Smooth muscle cell (in vitro differentiated cells): ENCODE results near the gene IFT27. TPM values are rescaled to one million over a fixed set of nuclear protein-coding genes. Genes with fewer than 3 reads are reported as not detected.
A peak's percentile ranks its signal among the peaks of the same experiment; 100 is the strongest.

Experiments used
- DNase-seq: peaks from one replicate; lab custom pipeline; 2025; ENCODE audit not compliant: unreplicated experiment; lab: John Stamatoyannopoulos, UW
- H2AFZ ChIP-seq: fragments of 200-600 bp; sonication (generic); 2 replicates; pipeline ENCODE4 v1.6.0; 2016; ENCODE audit warnings: antibody characterized with exemption, low read depth, mild to moderate bottlenecking
- H3F3A ChIP-seq: fragments of 200-600 bp; sonication (generic); 2 replicates; pipeline ENCODE4 v1.6.0; 2017; ENCODE audit warnings: antibody characterized with exemption, low read depth
- H3K27ac ChIP-seq: fragments of 200-600 bp; sonication (generic); 2 replicates; pipeline ENCODE4 v1.5.1; 2016; ENCODE audit warnings: low read depth, mild to moderate bottlenecking
- H3K27me3 ChIP-seq: fragments of 200-600 bp; sonication (generic); 2 replicates; pipeline ENCODE4 v1.6.1; 2016; ENCODE audit warnings: low read depth, mild to moderate bottlenecking
- H3K36me3 ChIP-seq: fragments of 200-600 bp; sonication (generic); 2 replicates; pipeline ENCODE4 v1.5.1; 2016; ENCODE audit warnings: low read depth
- H3K4me1 ChIP-seq: fragments of 200-600 bp; sonication (generic); 2 replicates; pipeline ENCODE4 v1.5.1; 2016; ENCODE audit warnings: low read depth
- H3K4me2 ChIP-seq: fragments of 200-600 bp; sonication (generic); 2 replicates; pipeline ENCODE4 v1.6.0; 2016; ENCODE audit warnings: mild to moderate bottlenecking
- H3K4me3 ChIP-seq: fragments of 200-600 bp; sonication (generic); 2 replicates; pipeline ENCODE4 v1.5.1; 2016; ENCODE audit warnings: mild to moderate bottlenecking
- H3K79me2 ChIP-seq: fragments of 200-600 bp; sonication (generic); 2 replicates; pipeline ENCODE4 v1.6.0; 2016; ENCODE audit warnings: low read depth, mild to moderate bottlenecking
- H3K9ac ChIP-seq: fragments of 200-600 bp; sonication (generic); 2 replicates; pipeline ENCODE4 v1.6.0; 2016; ENCODE audit warnings: low read depth
- H3K9me3 ChIP-seq: fragments of 200-600 bp; sonication (generic); replicated peaks from 2 replicates; pipeline ENCODE4 v1.5.1; 2016; ENCODE audit warnings: low read depth
- H4K20me1 ChIP-seq: fragments of 200-600 bp; sonication (generic); 2 replicates; pipeline ENCODE4 v1.6.0; 2016; ENCODE audit warnings: low read depth
- WGBS: methylation state at CpG from one replicate; pipeline ENCODE4 v1.1.7; 2016; ENCODE audit warnings: low lambda C conversion rate; 5-methylcytosine and 5-hydroxymethylcytosine counted together
- polyA plus RNA-seq: library from polyadenylated mRNA; unstranded; fragments of >200 nt; fragmentation: Nextera tagmentation; extraction: Ambion mirVana; gene quantifications from 2 replicates; pipeline ENCODE4 v1.2.1, GENCODE V29; 2016
- total RNA-seq: library from RNA; depleted of rRNA; stranded (reverse); fragments of >200 nt; gene quantifications from 2 replicates; pipeline ENCODE4 v1.2.3, GENCODE V29; 2014
- TF ChIP-seq, protein P1 (sequence below): fragments of 200-600 bp; sonication (generic); IDR thresholded peaks from 2 replicates; pipeline ENCODE4 v1.5.1; 2017; ENCODE audit warnings: borderline replicate concordance, mild to moderate bottlenecking, antibody characterized with exemption; ENCODE audit not compliant: insufficient read depth, poor library complexity, severe bottlenecking

The IFT27 gene, protein sequence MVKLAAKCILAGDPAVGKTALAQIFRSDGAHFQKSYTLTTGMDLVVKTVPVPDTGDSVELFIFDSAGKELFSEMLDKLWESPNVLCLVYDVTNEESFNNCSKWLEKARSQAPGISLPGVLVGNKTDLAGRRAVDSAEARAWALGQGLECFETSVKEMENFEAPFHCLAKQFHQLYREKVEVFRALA
- total RNA-seq (12.5 and 16.0 TPM in 2 replicates), polyA plus RNA-seq (43.2 and 46.8 TPM in 2 replicates)

DNA sequence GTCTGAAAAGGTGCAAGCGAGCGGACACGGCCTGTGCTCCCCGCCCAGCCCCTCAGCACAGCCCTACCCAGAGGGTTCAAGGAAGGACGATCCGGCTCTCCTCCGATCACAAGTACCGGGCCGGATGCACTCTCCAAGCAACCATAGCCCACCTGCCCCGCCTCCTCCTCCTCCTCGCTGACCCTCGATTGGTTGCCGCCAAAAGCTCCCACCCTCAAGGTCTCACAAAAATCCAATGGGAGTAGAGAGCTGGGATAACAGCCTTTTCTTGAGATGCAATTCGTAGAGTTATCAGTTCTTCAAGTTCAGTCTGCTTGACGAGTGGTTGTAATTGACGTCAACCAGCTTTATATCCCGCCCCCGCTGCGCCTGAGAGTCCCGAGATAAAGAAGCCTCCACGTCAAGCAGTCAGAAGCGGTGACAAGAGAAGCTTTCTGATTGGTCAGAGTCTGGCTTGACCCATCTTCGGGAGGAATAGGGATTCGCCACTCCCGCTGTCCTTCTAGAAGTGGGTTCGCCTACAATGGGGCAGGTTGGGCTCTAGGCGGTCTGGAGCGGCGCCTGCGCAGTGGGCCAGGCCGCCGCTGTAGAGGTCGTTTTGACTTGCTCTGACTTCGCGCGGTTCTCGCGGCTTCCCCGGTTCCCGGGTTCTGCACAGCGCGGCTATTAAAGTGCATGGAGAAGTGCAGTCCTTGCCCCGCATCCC, at the start of gene IFT27:
TSS of gene IFT27 (minus strand) at position 156 of the 706 bp plus-strand sequence. CDS start 412 bp downstream, outside the sequence.
- Histone ChIP-seq H3K4me2 (peak within 1 kb of the TSS; percentile 91), H3K36me3 (no peaks in the 10 kb centered on the region), H3K4me3 (peak within 1 kb of the TSS; percentile 75), H3K9me3 (no peaks in the 10 kb centered on the region), H3K9ac (peak within 1 kb of the TSS; percentile 80), H3K79me2 (no peaks in the 10 kb centered on the region), H4K20me1 (no peaks in the 10 kb centered on the region), H3K4me1 (peaks cover 4% of the 10 kb centered on the region), H3K27ac (no peak within 1 kb of the TSS), H2AFZ (peak within 1 kb of the TSS; percentile 96), H3F3A (no peaks in the 10 kb centered on the region), H3K27me3 (no peaks in the 10 kb centered on the region)
- under 1% methylated on average over 39 of the region's 43 CpGs for WGBS
- TF ChIP-seq, protein P1, sequence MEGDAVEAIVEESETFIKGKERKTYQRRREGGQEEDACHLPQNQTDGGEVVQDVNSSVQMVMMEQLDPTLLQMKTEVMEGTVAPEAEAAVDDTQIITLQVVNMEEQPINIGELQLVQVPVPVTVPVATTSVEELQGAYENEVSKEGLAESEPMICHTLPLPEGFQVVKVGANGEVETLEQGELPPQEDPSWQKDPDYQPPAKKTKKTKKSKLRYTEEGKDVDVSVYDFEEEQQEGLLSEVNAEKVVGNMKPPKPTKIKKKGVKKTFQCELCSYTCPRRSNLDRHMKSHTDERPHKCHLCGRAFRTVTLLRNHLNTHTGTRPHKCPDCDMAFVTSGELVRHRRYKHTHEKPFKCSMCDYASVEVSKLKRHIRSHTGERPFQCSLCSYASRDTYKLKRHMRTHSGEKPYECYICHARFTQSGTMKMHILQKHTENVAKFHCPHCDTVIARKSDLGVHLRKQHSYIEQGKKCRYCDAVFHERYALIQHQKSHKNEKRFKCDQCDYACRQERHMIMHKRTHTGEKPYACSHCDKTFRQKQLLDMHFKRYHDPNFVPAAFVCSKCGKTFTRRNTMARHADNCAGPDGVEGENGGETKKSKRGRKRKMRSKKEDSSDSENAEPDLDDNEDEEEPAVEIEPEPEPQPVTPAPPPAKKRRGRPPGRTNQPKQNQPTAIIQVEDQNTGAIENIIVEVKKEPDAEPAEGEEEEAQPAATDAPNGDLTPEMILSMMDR, result no peak
- DNase-seq, result peak; percentile 78

DNA sequence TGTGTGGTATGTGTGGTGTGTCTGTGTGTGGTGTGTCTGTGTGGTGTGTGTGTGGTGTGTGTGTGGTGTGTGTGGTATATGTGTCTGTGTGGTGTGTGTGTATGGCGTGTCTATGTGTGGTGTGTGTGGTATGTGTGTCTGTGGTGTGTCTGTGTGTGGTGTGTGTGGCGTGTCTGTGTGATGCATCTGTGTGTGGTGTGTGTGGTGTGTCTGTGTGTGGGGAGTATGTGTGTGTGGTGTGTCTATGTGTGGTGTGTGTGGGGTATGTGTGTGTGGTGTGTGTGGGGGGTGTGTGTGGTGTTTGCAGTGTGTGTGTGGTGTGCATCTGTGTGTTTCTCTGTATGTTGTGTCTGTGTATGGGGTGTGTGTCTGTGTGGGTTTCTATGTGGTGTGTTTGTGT, 48.7 kb upstream of the IFT27 start:
- Histone ChIP-seq H2AFZ (no peak overlapping the region), H3K27ac (no peak overlapping the region), H4K20me1 (no peaks in the 10 kb centered on the region), H3K4me2 (no peak overlapping the region), H3F3A (no peaks in the 10 kb centered on the region), H3K27me3 (peaks cover 21% of the 10 kb centered on the region), H3K36me3 (no peaks in the 10 kb centered on the region), H3K9ac (no peak overlapping the region), H3K4me3 (no peak overlapping the region), H3K4me1 (peaks cover 21% of the 10 kb centered on the region), H3K79me2 (no peaks in the 10 kb centered on the region), H3K9me3 (no peaks in the 10 kb centered on the region)
- TF ChIP-seq, protein P1, result no peak
- no peak for DNase-seq
- WGBS, result 95% methylated on average over 2 of the region's 2 CpGs

DNA sequence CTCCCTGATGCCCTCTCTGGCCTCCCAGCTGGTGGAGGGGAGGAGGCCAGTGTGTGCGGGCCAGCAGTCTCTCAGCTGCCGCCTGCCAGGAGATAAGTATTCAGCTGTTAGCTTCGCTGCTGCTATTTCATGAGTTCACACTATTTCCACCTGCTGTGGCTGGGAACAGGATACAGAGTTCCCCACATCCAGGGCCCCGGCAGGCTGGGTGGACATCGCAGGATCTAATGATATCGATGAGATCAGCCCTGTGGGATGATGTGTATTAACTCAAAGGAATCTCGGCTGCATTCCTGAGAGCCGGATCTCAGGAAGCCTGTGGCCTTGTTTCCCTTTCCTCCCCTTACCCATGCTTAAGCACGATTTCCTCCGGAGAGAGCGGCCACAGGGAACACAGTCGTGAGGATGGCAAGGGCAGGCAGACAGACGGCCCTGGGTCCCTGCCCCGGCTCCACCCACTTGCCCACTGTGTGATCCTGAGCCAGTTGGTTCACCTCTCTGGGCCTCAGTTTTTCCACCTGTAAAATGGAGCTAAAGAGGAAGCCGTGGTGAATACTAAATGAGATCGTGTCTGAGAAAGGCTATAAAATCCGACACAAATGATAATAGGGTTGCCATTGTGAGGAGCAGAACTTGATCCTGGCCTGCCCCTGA, 47.4 kb upstream of the IFT27 start:
- no peak for DNase-seq
- Histone ChIP-seq H3F3A (no peaks in the 10 kb centered on the region), H3K27ac (no peak overlapping the region), H3K4me1 (peaks cover 20% of the 10 kb centered on the region), H3K4me3 (no peak overlapping the region), H2AFZ (no peak overlapping the region), H3K9me3 (no peaks in the 10 kb centered on the region), H3K36me3 (no peaks in the 10 kb centered on the region), H3K79me2 (no peaks in the 10 kb centered on the region), H3K4me2 (no peak overlapping the region), H4K20me1 (no peaks in the 10 kb centered on the region), H3K27me3 (peaks cover 31% of the 10 kb centered on the region), H3K9ac (no peak overlapping the region)
- WGBS, result 62% methylated on average over 17 of the region's 17 CpGs
- TF ChIP-seq, protein P1, result no peak
